GM19193 (cell line): ENCODE measurements around the gene AHDC1.

Source experiments
- POLR2A ChIP-seq: IDR thresholded peaks from 4 replicates; pipeline ENCODE4 v1.6.1; 2011; ENCODE audit not compliant: insufficient read depth, insufficient read length; ENCODE audit errors: extremely low read depth

AHDC1 gene

DNA sequence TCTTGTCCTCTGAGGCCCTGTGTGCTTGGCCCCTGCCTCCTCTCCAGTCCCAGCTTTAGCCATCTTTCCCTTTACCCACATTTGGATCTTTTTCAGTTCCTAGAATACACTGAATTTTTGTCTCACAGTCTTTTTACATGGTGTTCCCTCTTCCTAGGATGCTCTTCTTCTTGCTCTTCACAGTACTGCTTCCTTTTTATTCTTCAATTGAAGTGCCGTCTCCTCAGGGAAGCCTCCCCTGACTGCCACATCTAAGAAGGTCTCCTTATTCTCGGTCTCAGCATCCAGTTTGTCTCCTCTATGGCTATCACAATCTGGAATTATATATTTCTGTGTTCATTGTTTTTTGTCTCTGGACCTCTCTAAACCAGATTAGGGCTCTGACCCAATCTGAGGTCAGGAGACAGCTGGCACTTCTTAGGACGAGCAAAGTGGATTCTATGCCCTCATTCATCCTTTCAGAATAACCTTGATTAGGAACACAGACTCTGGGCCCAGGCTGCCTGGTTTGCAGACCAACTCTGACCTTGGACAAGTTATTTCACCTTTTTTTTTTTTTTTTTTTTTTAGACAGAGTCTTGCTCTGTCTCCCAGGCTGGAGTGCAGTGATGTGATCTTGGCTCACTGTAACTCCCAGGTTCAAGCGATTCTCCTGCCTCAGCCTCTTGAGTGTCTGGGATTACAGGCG lies 34.2 kb upstream of the AHDC1 start:
- TF ChIP-seq POLR2A: no peak

DNA sequence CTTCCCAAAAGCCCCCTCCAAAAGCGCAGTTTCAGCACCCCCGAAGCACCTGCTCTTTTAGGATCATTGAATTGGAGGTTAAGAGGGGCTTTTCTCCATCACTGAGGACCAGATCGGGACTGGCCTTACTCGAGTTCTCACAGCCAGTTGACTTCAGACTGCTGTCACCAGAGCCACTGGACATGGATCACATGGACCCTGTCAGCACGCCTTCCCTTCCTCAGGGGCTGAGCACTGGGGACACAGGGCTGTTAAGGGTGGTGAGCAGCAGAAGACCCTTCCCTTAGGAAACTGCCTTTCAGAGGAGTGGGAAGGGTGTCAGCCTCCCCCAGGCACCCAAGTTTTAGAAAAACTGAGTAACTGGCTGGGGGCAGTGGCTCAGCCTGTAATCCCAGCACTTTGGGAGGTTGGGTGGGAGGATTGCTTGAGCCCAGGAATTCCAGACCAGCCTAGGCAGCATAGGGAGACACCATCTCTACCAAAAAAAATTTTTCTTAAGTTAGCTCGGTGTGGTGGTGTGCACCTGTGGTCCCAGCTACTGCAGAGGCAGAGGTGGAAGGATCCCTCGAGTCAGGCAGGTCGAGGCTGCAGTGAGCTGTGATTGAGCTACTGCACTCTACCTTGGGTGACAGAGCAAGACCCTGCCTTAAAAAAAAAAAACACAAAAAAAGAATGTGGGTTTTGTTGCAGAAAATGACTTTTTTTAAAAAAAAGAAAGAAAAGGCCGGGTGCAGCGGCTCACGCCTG lies 31.6 kb upstream of the AHDC1 start:
- TF ChIP-seq POLR2A: no peak

DNA sequence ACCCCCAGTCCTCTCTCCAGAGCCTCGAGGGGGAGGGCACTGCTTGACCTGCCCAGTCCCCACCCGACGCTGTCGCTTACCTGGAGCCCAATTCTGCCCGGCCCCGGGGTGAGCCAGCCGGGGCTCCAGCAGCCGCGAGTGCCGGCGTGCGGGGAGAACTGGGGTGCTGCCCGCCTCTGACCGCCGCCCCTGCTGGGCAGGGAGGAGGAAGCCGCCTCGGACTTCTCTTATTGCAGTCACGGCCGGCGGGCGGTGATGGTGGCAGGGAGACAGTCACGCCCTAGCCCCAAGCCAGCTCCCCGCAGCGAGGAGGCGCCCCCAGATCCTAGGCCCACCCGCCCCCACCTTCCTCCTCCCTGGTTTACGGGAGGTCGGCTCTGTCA lies 31.0 kb upstream of the AHDC1 start, which contains the start of gene FGR:
Gene FGR, minus strand, starts transcription at position 201 of the 383 bp plus-strand sequence. CDS start 11,269 bp downstream, outside the sequence.
- peak; percentile 56 for TF ChIP-seq POLR2A

DNA sequence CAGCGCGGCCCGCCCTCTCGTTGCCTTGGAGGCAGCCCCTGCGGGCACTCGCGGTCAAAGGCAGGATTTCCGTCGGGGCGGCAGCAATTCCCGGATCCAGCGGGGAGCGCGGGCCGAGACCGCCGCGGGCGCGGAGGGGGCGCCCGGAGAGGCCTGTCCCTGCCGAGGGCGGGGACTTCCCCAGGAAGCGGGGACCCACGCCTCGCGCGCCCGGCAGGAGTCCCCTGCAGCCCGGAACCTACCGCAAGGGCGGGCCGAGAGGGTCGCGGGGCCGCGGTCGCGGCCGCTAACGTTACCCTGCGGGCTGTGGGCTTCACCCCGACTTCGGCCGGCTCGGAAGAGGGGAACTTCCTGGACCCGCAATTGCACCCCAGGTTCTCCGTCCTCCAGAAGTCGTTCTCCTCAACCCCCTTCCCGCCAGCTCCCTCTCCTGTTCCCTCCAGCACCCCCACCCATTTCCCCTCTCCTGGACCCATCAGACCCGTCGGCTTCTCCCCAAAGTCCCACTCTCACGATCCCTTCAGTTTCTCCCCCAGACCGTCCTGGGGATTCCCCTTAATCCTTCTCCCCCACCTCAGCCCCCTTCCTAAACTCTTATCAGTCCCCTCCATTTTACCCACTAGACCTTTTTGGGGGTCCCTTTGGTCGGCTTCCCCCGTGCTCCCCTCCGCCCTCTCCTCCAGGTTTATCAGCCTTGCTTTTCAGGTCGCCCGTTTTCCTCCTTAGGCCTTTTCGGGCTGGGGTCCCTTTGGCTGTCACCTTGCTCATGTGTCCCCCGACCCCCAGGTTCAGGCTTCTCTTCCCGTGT lies 30.4 kb upstream of the AHDC1 start:
- peak; percentile 54 for TF ChIP-seq POLR2A

DNA sequence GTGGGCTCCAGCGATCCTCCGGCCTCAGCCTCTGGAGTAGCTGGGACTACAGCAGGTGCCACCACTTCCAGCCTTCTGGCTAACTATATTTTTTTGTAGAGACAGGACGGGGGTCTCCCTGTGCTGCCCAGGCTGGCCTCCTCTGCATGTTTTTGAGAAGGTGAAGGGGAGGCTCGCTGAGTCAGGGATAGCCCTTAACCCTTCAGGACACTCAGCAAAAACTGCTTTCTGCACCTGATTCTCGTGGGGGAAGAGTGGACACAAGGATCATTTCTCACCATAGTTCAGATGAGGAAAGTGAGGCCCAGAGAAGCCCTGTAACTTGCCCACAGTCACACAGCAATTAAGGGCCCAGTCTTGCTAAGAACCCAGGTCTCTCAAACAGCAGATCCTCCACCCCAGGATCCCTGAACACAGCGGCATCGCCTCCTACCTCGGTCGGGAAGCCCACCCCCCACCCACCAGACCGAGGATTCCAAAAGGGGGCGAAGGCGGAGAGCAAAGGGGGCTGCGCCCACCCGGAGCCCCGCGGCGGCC lies 29.8 kb upstream of the AHDC1 start:
- no peak for TF ChIP-seq POLR2A

GRCh38 chr1:27633298-27633610 lies 29.3 kb upstream of the AHDC1 start:
- TF ChIP-seq POLR2A: no peak

GRCh38 chr1:27632387-27633297 lies 28.7 kb upstream of the AHDC1 start:
- peak; percentile 53 for TF ChIP-seq POLR2A

- TF ChIP-seq POLR2A: peak; percentile 44
Observed at GRCh38 chr1:27630859-27631491, 27.0 kb upstream of the AHDC1 start.

DNA sequence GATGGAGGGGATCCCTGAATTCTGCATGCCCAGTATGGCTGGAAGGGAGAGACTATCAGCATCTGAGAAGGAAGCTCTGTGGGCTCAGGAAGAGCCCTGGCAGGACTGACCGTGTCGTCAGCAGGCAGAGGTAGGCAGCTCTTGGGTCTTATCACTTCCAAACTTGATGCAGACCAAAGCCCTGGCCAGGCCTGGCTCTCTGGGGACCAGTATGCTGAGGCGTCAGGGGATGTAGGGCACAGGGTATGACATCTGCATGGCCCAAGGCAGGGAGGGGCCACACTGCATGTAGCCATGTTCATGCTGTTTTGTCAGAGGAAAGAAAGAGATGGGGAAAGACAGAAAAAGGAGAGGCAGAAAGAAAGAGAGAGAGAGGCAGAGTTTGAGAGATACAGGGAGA lies 24.8 kb upstream of the AHDC1 start:
- TF ChIP-seq POLR2A: no peak

DNA sequence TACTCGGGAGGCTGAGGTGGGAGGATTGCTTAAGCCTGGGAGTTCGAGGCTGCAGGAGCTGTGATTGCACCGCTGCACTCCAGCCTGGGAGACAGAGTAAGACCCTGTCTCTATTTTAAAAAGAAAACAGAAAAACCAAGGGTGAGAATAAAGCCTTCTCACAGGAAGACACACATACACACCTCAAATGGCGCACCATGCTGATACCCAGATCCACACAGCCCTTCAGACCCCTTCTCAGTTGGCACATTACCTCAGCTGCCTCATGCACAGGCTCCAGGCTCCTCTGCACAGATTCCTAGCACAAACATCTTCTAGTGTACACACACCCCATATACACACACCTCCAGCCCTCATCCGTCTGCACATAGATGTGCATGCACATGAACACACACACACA lies 23.1 kb upstream of the AHDC1 start:
- TF ChIP-seq POLR2A: no peak

DNA sequence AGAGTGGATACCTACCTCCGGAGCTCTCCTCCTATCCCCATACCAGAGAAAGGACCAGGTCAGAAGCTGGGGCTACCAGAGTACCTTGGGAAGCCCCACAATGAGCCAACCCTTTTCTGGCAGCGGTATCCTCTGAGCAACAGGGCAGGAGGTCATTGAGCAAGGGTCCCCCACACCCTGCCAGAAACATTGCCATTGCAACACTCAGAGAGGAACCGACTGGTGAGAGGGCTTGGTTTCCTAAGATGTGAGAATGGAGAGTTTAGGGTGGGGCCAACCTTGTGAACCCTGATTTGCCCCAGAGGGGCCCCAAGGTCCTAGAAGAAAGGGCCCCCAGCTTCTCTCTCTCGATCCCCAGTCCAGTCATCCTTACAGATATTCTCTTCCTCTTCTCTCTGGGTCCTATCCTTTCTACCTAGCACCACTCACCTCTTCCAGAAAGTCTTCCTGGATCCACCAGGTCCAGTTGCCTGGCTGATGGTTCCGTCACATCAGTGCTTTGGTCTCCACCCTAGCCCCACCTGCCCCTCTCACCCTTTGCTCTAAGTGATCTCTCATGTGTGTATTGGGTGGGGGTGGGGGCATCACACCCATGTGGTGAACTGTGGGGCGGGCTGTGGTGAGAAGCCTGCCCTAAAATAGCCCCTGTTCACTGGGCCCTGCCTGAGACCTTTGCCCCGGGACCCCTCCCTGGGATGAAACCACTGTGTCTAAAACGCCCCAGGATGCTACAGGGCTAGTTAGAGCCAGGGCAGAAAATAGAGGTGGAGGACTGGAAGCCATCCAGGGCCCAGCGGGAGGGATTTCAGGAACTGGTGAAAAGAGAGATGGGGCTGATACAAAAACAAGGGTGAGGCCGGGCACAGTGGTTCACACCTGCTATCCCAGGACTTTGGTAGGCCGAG lies 22.3 kb upstream of the AHDC1 start:
- peak; percentile 76 for TF ChIP-seq POLR2A

DNA sequence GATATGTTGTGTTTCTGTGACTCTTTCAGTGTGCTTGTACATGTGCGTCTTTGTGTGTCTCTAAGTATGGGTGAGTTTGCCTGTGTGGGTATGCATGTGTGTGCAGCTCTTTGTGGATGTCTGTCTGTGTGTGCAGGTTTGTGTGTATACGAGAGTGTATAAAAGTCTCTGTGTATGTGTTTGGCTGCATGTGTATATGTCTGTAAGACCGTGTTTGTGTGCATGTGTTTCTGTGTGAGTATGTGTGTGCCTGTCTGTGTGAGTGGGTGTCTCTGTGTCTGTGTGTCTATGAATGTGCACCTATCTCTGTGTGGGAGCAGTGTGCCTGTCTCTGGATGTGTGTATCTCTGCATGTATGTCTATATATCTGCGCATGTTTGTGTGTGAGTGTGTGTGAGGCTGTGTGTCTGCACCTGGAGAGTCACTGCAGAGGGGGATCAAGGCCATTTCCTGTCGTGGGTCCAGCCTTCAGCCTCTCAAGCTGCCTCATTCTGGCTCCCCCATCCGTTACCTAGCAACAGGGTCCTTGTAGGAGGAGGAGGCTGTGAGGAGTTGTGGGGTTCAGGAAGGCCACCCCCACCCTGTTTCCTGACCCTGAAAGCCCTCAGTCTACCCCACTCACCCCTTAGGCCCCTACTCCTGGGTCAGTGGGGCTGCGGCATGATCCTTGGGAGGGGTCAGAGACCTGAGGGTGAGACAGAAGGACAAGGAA lies 20.7 kb upstream of the AHDC1 start:
- no peak for TF ChIP-seq POLR2A
